ENCODE results near the gene MARK3. TPM values are rescaled to one million over a fixed set of nuclear protein-coding genes. Genes with fewer than 3 reads are reported as not detected.
A peak's percentile ranks its signal among the peaks of the same experiment; 100 is the strongest.

Gene MARK3
- total RNA-seq, 1 experiment from 2014 or later = 189 TPM

DNA sequence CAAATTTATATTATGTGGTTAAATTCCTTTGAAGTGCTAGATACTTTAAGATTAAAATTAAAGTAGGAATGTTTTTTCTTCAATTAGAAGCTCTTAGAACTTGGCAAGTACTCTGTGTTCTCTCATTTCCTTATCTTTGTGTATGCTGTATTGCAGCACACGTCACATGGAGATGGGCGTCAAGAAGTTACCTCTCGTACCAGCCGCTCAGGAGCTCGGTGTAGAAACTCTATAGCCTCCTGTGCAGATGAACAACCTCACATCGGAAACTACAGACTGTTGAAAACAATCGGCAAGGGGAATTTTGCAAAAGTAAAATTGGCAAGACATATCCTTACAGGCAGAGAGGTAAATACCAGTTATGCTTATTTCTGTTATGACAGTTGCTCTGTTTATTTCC, 19.7 kb downstream of the MARK3 start:
- H3F3A ChIP-seq (ENCODE audit: insufficient read depth, low read depth) = peaks cover 63% of the 10 kb centered on the region
- peaks cover 32% of the 10 kb centered on the region for H3K4me1 ChIP-seq (replicated peaks; ENCODE audit: insufficient read depth)
- DNase-seq = no peak
- TF ChIP-seq EZH2 (IDR thresholded peaks at IDR 0.05; ENCODE audit: low read depth) = no peak
- TF ChIP-seq, protein P1, sequence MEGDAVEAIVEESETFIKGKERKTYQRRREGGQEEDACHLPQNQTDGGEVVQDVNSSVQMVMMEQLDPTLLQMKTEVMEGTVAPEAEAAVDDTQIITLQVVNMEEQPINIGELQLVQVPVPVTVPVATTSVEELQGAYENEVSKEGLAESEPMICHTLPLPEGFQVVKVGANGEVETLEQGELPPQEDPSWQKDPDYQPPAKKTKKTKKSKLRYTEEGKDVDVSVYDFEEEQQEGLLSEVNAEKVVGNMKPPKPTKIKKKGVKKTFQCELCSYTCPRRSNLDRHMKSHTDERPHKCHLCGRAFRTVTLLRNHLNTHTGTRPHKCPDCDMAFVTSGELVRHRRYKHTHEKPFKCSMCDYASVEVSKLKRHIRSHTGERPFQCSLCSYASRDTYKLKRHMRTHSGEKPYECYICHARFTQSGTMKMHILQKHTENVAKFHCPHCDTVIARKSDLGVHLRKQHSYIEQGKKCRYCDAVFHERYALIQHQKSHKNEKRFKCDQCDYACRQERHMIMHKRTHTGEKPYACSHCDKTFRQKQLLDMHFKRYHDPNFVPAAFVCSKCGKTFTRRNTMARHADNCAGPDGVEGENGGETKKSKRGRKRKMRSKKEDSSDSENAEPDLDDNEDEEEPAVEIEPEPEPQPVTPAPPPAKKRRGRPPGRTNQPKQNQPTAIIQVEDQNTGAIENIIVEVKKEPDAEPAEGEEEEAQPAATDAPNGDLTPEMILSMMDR (conservative IDR thresholded peaks at IDR 0.05) = no peak
- H3K9me3 ChIP-seq (ENCODE audit: insufficient read depth, low read depth) = no peaks in the 10 kb centered on the region
- CTCF ChIA-PET = interaction anchor here (2.1 kb wide), 1 partner anchor 11 kb away, joined by 5 read pairs; no protein-coding TSS in a partner anchor
- POLR2A ChIA-PET (ENCODE audit: unreplicated experiment) = no interaction called here
- H3K4me2 ChIP-seq = no peak overlapping the region
- no peak overlapping the region for H3K4me3 ChIP-seq
- H4K20me1 ChIP-seq (ENCODE audit: insufficient read depth) = peaks cover 75% of the 10 kb centered on the region
- peaks cover 19% of the 10 kb centered on the region for H3K36me3 ChIP-seq (ENCODE audit: low read depth)
- H3K27ac ChIP-seq = no peak overlapping the region
- H3K79me2 ChIP-seq (ENCODE audit: low read depth) = peaks cover 96% of the 10 kb centered on the region
- intact Hi-C loops (cut with micrococcal nuclease; ENCODE audit: unreplicated experiment) = no loop called here
- no peaks in the 10 kb centered on the region for H3K27me3 ChIP-seq (ENCODE audit: insufficient read depth, low read depth)
- no peak overlapping the region for H2AFZ ChIP-seq
- BruUV-seq (replicated peaks) = no TSS peak
- no peaks in the 10 kb centered on the region for H3K9me2 ChIP-seq (ENCODE audit: insufficient read depth)

DNA sequence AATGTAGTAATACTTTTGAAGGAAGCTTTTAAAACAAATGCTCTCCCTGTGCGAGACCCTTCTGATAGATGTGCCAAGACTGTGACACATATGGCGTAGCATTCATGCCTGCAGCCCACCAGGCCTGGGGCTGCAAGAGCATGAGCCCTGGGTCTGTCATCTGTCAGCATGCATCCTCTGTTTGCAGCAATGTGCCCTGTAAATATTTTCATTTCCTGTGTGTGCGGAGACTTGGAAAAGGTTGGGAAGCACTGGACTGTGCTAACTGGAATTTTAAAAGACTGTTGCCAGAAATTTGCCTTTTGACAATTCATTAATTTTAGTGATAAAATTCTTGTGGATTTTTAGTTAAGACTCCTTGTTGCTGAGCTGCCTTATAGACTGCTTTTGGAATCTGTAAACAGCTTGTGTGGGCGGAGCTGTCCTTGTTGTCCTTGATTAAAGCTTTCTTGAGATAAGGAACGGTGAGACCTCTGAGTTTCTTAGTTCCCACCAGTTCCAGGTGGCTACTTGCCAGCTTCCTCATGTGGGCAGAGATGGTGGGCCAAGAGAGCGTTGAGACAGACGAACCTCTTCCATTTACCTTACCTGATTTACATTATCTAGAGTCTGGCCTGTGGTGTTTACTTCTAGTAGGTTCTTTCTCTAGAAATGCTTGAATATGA, 23.4 kb downstream of the MARK3 start:
- Histone ChIP-seq H3K4me3 (no peak overlapping the region), H4K20me1 (ENCODE audit: insufficient read depth) (peaks cover 77% of the 10 kb centered on the region), H3K79me2 (ENCODE audit: low read depth) (peaks cover 95% of the 10 kb centered on the region), H3K27ac (no peak overlapping the region), H3K36me3 (ENCODE audit: low read depth) (peaks cover 26% of the 10 kb centered on the region), H3K9me3 (ENCODE audit: insufficient read depth, low read depth) (no peaks in the 10 kb centered on the region), H3F3A (ENCODE audit: insufficient read depth, low read depth) (peaks cover 71% of the 10 kb centered on the region), H2AFZ (no peak overlapping the region), H3K4me1 (replicated peaks; ENCODE audit: insufficient read depth) (peaks cover under 1% of the 10 kb centered on the region; the same call in 1 of the 2 replicates), H3K27me3 (ENCODE audit: insufficient read depth, low read depth) (no peaks in the 10 kb centered on the region), H3K9me2 (ENCODE audit: insufficient read depth) (no peaks in the 10 kb centered on the region), H3K4me2 (no peak overlapping the region)
- CTCF ChIA-PET = interaction anchor here (0.6 kb wide), 2 partner anchors 55 to 799 kb away, joined by 3 to 7 read pairs; no protein-coding TSS in a partner anchor
- POLR2A ChIA-PET (ENCODE audit: unreplicated experiment) = no interaction called here
- BruUV-seq (replicated peaks) = no TSS peak
- intact Hi-C loops (cut with micrococcal nuclease; ENCODE audit: unreplicated experiment) = no loop called here
- TF ChIP-seq EZH2 (IDR thresholded peaks at IDR 0.05; ENCODE audit: low read depth) = no peak
- TF ChIP-seq, protein P1 (conservative IDR thresholded peaks at IDR 0.05) = no peak
- DNase-seq = no peak

DNA sequence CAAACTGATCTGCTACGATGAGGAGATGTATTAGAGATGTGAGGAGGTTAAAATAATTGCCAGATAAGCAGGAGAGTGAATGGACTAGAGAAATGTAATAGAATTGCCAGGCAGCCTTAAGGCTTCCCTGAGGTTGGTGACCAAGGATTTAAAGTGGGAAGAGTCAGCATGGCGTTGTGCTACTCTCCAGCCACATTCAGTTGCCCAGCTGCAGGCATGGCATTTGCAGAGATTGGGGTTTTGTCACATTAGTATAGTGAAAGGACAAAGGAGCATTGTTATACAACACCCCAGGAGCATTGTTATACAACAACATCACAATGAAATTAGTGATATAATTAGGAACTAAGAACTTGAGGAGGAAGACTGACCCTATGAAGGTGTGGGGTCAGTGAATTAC, 31.7 kb downstream of the MARK3 start:
- H3K79me2 ChIP-seq (ENCODE audit: low read depth) = peaks cover 97% of the 10 kb centered on the region
- TF ChIP-seq, protein P1 (conservative IDR thresholded peaks at IDR 0.05) = no peak
- TF ChIP-seq EZH2 (IDR thresholded peaks at IDR 0.05; ENCODE audit: low read depth) = no peak
- no peaks in the 10 kb centered on the region for H3K9me3 ChIP-seq (ENCODE audit: insufficient read depth, low read depth)
- POLR2A ChIA-PET (ENCODE audit: unreplicated experiment) = interaction anchor here (0.6 to 0.7 kb wide), 2 partner anchors 43 to 212 kb away, joined by 3 to 4 read pairs; partner anchors contain the start of gene KLC1
- peak overlapping the region; percentile 7; the same call in 1 of the 2 replicates for H3K27ac ChIP-seq
- peaks cover 91% of the 10 kb centered on the region for H4K20me1 ChIP-seq (ENCODE audit: insufficient read depth)
- intact Hi-C loops (cut with micrococcal nuclease; ENCODE audit: unreplicated experiment) = no loop called here
- no peak for DNase-seq
- no peaks in the 10 kb centered on the region for H3K9me2 ChIP-seq (ENCODE audit: insufficient read depth)
- CTCF ChIA-PET = interaction anchor here (0.6 to 0.7 kb wide), 2 partner anchors 11 to 33 kb away, joined by 3 to 5 read pairs; no protein-coding TSS in a partner anchor
- H3K4me2 ChIP-seq = no peak overlapping the region
- H2AFZ ChIP-seq = no peak overlapping the region
- peaks cover 33% of the 10 kb centered on the region for H3K4me1 ChIP-seq (replicated peaks; ENCODE audit: insufficient read depth)
- BruUV-seq (replicated peaks) = no TSS peak
- peaks cover 84% of the 10 kb centered on the region for H3F3A ChIP-seq (ENCODE audit: insufficient read depth, low read depth)
- peaks cover 32% of the 10 kb centered on the region for H3K36me3 ChIP-seq (ENCODE audit: low read depth)
- H3K4me3 ChIP-seq = no peak overlapping the region
- no peaks in the 10 kb centered on the region for H3K27me3 ChIP-seq (ENCODE audit: insufficient read depth, low read depth)

All from PC-9 (cell line).